Right lobe of liver (tissue), 6 donors: ENCODE measurements around the gene ACTN2. TPM values are rescaled to one million over a fixed set of nuclear protein-coding genes. Genes with fewer than 3 reads are reported as not detected.

Experiments
- ATAC-seq, 4 donors: fragments of 200-7000 bp; cut with Tn5 transposase; one replicate each; pipeline ENCODE4 v1.9.1; 2020; ENCODE audit warnings: mild to moderate bottlenecking in 4 of 4, moderate library complexity in 4 of 4
- DNase-seq, 3 donors: peaks; one replicate each; pipeline ENCODE4 v3.0.0-alpha.2; 2020
- H3K27ac ChIP-seq, 3 donors: fragments of 200-600 bp; one replicate each; pipeline ENCODE4 v1.8.0; 2022
- H3K27me3 ChIP-seq, 2 donors: fragments of 200-600 bp; one replicate each; pipeline ENCODE4 v1.8.0; 2022
- H3K36me3 ChIP-seq, 4 donors: fragments of 200-600 bp; sonication (generic) in 1 of 4; one replicate each; pipeline versions ENCODE4 v1.5.1 to v1.8.0; 2017 to 2022; ENCODE audit warnings: control low read depth in 1 of 4
- H3K4me1 ChIP-seq, 4 donors: fragments of 200-600 bp; sonication (generic) in 1 of 4; one replicate each; pipeline versions ENCODE4 v1.5.1 to v1.8.0; 2017 to 2022; ENCODE audit warnings: control low read depth in 1 of 4
- H3K4me3 ChIP-seq, 3 donors: fragments of 200-600 bp; one replicate each; pipeline ENCODE4 v1.8.0; 2022
- H3K9me3 ChIP-seq, 4 donors: fragments of 200-600 bp; sonication (generic) in 1 of 4; one replicate each; pipeline versions ENCODE4 v1.5.1 to v1.8.0; 2017 to 2022; ENCODE audit warnings: control low read depth in 1 of 4
- POLR2A ChIP-seq: fragments of 450-650 bp; IDR thresholded peaks from one replicate; pipeline ENCODE4 v1.6.1; 2017; ENCODE audit warnings: antibody characterized with exemption, mild to moderate bottlenecking
- WGBS: methylation state at CpG from one replicate; pipeline ENCODE4 v1.1.6; 2018; ENCODE audit warnings: low coverage, low lambda C conversion rate; ENCODE audit not compliant: insufficient coverage; ENCODE audit errors: missing lambda C conversion rate; 5-methylcytosine and 5-hydroxymethylcytosine counted together
- intact Hi-C, 2 donors: fragments of 100-400 bp; cut with DNase I; formaldehyde crosslinking; loops; one replicate each; pipeline versions ENCODE4 v1.11.2 to v1.14.1; 2022
- total RNA-seq, 6 experiments: library from RNA; depleted of rRNA in 2 of 6; stranded (reverse); fragments of >200 nt in 2 of 6; fragmentation: NEBNext Ultra II Directional in 3 of 6; extraction: Animal tissue kit (Norgen Biotek cat#: 25700) in 3 of 6; gene quantifications; one replicate each; pipeline versions ENCODE4 v1.1.0 to v1.2.4, GENCODE V29; 2016 to 2023
- TF ChIP-seq, protein P1 (sequence below), 4 donors: fragments of 200-600 bp in 3 of 4; fragments of 450-650 bp in 1 of 4; IDR thresholded peaks; one replicate each; pipeline versions ENCODE4 v1.5.1 to v1.8.0; 2016 to 2022; ENCODE audit warnings: antibody characterized with exemption in 4 of 4, mild to moderate bottlenecking in 2 of 4
- donor health status: DM: no; HTN: yes; CAD: no.
- donor health status: DM: no; HTN: no; CAD: no.
- donor health status: DM: no; HTN: no; CAD: no.
- donor health status: DM: no; HTN: yes; CAD: no.
- donor health status: DM: no; HTN: yes; CAD: no.

ACTN2 gene
- total RNA-seq, 6 experiments from 2014 or later = 0.29 to 1.4 (median 0.58) TPM; not detected in 1

DNA sequence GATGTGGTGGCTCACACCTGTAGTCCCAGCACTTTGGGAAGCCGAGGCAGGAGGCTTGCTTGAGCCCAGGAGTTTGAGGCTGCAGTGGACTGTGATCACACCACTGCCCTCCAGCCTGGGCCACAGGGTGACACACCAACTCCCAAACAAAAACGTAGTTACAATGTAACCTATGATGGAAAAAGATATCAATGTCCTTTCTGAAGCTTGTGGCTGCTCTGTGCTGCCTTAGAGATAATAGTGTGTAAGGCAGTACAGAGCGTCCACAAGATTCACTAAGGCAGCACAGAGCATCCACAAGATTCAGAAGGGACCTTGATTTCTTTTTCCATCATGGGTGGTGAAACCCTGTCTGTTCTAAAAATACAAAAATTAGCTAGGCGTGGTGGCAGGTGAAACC is 42.5 kb downstream of the ACTN2 start:
- WGBS = 68% methylated on average over 4 of the region's 4 CpGs
- H3K4me3 ChIP-seq = no peak overlapping the region
- no peak for ATAC-seq
- H3K27me3 ChIP-seq = no peaks in the 10 kb centered on the region
- no peak for DNase-seq
- H3K4me1 ChIP-seq = no peaks in the 10 kb centered on the region
- intact Hi-C loops = no loop called here
- H3K36me3 ChIP-seq = no peaks in the 10 kb centered on the region
- H3K27ac ChIP-seq = no peak overlapping the region
- no peak for TF ChIP-seq POLR2A
- TF ChIP-seq, protein P1, sequence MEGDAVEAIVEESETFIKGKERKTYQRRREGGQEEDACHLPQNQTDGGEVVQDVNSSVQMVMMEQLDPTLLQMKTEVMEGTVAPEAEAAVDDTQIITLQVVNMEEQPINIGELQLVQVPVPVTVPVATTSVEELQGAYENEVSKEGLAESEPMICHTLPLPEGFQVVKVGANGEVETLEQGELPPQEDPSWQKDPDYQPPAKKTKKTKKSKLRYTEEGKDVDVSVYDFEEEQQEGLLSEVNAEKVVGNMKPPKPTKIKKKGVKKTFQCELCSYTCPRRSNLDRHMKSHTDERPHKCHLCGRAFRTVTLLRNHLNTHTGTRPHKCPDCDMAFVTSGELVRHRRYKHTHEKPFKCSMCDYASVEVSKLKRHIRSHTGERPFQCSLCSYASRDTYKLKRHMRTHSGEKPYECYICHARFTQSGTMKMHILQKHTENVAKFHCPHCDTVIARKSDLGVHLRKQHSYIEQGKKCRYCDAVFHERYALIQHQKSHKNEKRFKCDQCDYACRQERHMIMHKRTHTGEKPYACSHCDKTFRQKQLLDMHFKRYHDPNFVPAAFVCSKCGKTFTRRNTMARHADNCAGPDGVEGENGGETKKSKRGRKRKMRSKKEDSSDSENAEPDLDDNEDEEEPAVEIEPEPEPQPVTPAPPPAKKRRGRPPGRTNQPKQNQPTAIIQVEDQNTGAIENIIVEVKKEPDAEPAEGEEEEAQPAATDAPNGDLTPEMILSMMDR (IDR thresholded peaks at IDR 0.05) = no peak
- H3K9me3 ChIP-seq = no peaks in the 10 kb centered on the region

- intact Hi-C loops = no loop called here
- no peak overlapping the region for H3K27ac ChIP-seq
- H3K9me3 ChIP-seq = no peaks in the 10 kb centered on the region
- TF ChIP-seq, protein P1 (IDR thresholded peaks at IDR 0.05) = no peak
- TF ChIP-seq POLR2A = no peak
- no peaks in the 10 kb centered on the region for H3K27me3 ChIP-seq
- no peak overlapping the region for H3K4me3 ChIP-seq
- WGBS = 53% methylated on average over 3 of the region's 3 CpGs
- H3K36me3 ChIP-seq = no peaks in the 10 kb centered on the region
- DNase-seq (no peak), ATAC-seq (no peak)
- no peaks in the 10 kb centered on the region for H3K4me1 ChIP-seq
Measured at GRCh38 chr1:236733653-236734052, 47.4 kb downstream of the ACTN2 start.

- H3K27ac ChIP-seq = no peak overlapping the region
- no peaks in the 10 kb centered on the region for H3K4me1 ChIP-seq
- no peaks in the 10 kb centered on the region for H3K27me3 ChIP-seq
- no peak for ATAC-seq
- no peaks in the 10 kb centered on the region for H3K9me3 ChIP-seq
- no peak for TF ChIP-seq POLR2A
- TF ChIP-seq, protein P1 (IDR thresholded peaks at IDR 0.05) = no peak
- DNase-seq = no peak
- intact Hi-C loops = no loop called here
- no peaks in the 10 kb centered on the region for H3K36me3 ChIP-seq
- H3K4me3 ChIP-seq = no peak overlapping the region
- 45% methylated on average over 8 of the region's 8 CpGs for WGBS
Measured at GRCh38 chr1:236734141-236734765, 48.0 kb downstream of the ACTN2 start.

DNA sequence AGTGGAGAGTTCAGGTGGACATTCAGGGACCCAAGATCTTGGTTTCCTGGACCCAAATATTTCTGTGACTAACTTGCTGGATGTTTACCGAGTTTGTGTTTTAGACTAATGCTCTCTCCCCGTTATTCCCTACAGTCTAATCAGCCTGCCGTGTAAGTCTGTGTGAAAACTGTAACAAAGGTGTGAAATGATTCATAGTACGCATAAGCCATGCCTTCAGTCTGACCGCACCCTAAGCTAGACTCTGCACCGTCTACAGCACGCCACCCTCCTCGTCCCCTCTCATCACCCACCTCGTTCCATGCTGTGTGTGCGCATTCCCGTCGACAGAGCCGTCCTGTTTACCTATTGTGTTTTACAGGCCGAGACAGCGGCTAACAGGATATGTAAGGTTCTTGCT is 50.5 kb downstream of the ACTN2 start:
- TF ChIP-seq POLR2A = no peak
- TF ChIP-seq, protein P1 (IDR thresholded peaks at IDR 0.05) = no peak
- WGBS = 75% methylated on average over 14 of the region's 15 CpGs
- no peaks in the 10 kb centered on the region for H3K36me3 ChIP-seq
- H3K27me3 ChIP-seq = no peaks in the 10 kb centered on the region
- ATAC-seq (no peak), DNase-seq (no peak)
- H3K4me3 ChIP-seq = no peak overlapping the region
- no peak overlapping the region for H3K27ac ChIP-seq
- H3K9me3 ChIP-seq = no peaks in the 10 kb centered on the region
- no peaks in the 10 kb centered on the region for H3K4me1 ChIP-seq
- intact Hi-C loops = no loop called here

DNA sequence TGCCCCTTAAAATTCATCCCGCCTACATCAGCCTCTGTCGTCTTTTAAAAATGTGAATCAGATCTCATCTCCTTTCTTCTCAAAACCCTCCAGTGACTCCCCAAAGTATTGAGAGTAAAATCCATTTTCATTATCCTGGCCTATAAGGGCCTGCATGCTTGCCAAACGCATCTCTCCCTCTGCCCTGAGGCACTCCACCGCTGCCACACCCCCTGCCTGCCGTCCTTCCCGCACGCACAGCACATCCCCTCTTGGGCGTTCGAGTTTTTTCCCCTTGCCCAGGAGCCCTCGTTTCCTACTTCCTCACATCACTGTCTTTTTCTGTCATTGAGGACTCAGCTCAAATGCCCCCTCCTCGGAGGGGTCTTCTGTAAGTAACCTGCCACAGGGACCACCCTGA is 55.5 kb downstream of the ACTN2 start:
- intact Hi-C loops = no loop called here
- DNase-seq (no peak), ATAC-seq (no peak)
- TF ChIP-seq, protein P1 (IDR thresholded peaks at IDR 0.05) = no peak
- no peak for TF ChIP-seq POLR2A
- H3K36me3 ChIP-seq = no peaks in the 10 kb centered on the region
- H3K27me3 ChIP-seq = no peaks in the 10 kb centered on the region
- no peak overlapping the region for H3K27ac ChIP-seq
- no peaks in the 10 kb centered on the region for H3K9me3 ChIP-seq
- no peaks in the 10 kb centered on the region for H3K4me1 ChIP-seq
- H3K4me3 ChIP-seq = no peak overlapping the region
- 66% methylated on average over 11 of the region's 11 CpGs for WGBS
